ENCODE results near the gene SCG2. TPM values are rescaled to one million over a fixed set of nuclear protein-coding genes. Genes with fewer than 3 reads are reported as not detected.

Gene SCG2
- total and polyA plus RNA-seq, 4 donors = not detected

DNA sequence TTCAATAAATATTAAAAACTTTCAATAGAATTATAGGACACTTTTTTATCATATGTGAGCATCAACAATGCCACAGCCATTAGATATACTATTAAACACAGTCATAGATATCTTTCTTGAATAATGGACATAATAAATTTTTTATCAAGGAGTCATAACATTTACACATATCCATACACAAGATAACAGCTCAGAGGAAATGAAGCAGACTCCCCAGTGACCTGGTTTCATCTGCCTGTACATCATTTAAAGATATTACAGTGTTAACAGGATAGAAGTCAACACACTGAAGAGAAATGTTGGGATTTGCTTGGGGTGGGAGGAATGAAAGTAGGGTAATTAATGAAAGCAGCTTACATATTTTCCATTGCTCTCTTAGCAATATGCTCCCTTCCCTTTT lies 5.1 kb downstream of the SCG2 start:
- no peaks in the 10 kb centered on the region for H3K36me3 ChIP-seq (ENCODE audit: control insufficient read depth in 4 of 4, insufficient read depth in 3 of 4, low read depth in 1 of 4, low read length in 3 of 4)
- H3K4me1 ChIP-seq (ENCODE audit: control insufficient read depth in 4 of 4, insufficient read depth in 4 of 4, low read length in 3 of 4) = peaks cover 0 to under 1% (median 0%) of the 10 kb centered on the region in 4 donors
- H3K9me3 ChIP-seq (ENCODE audit: control insufficient read depth in 4 of 4, low read length in 3 of 4) = no peaks in the 10 kb centered on the region
- peaks cover 0 to 3% (median 1%) of the 10 kb centered on the region in 4 donors for H3K27me3 ChIP-seq (ENCODE audit: control insufficient read depth in 4 of 4, insufficient read depth in 4 of 4, low read length in 3 of 4)
- TF ChIP-seq EGR1 (IDR thresholded peaks at IDR 0.05; ENCODE audit: low read depth in 2 of 2) (no peak), GABPA (IDR thresholded peaks at IDR 0.05 in 1 of 2, conservative IDR thresholded peaks at IDR 0.05 in 1 of 2) (no peak), JUND (IDR thresholded peaks at IDR 0.05) (no peak), TAF1 (conservative IDR thresholded peaks at IDR 0.05) (no peak), YY1 (IDR thresholded peaks at IDR 0.05) (no peak), NR2F2 (IDR thresholded peaks at IDR 0.05) (no peak), HNF4A (conservative IDR thresholded peaks at IDR 0.05) (no peak), RAD21 (IDR thresholded peaks at IDR 0.05) (no peak)
- TF ChIP-seq, protein P1, sequence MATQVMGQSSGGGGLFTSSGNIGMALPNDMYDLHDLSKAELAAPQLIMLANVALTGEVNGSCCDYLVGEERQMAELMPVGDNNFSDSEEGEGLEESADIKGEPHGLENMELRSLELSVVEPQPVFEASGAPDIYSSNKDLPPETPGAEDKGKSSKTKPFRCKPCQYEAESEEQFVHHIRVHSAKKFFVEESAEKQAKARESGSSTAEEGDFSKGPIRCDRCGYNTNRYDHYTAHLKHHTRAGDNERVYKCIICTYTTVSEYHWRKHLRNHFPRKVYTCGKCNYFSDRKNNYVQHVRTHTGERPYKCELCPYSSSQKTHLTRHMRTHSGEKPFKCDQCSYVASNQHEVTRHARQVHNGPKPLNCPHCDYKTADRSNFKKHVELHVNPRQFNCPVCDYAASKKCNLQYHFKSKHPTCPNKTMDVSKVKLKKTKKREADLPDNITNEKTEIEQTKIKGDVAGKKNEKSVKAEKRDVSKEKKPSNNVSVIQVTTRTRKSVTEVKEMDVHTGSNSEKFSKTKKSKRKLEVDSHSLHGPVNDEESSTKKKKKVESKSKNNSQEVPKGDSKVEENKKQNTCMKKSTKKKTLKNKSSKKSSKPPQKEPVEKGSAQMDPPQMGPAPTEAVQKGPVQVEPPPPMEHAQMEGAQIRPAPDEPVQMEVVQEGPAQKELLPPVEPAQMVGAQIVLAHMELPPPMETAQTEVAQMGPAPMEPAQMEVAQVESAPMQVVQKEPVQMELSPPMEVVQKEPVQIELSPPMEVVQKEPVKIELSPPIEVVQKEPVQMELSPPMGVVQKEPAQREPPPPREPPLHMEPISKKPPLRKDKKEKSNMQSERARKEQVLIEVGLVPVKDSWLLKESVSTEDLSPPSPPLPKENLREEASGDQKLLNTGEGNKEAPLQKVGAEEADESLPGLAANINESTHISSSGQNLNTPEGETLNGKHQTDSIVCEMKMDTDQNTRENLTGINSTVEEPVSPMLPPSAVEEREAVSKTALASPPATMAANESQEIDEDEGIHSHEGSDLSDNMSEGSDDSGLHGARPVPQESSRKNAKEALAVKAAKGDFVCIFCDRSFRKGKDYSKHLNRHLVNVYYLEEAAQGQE (IDR thresholded peaks at IDR 0.05) = no peak
- TF ChIP-seq, protein P2, sequence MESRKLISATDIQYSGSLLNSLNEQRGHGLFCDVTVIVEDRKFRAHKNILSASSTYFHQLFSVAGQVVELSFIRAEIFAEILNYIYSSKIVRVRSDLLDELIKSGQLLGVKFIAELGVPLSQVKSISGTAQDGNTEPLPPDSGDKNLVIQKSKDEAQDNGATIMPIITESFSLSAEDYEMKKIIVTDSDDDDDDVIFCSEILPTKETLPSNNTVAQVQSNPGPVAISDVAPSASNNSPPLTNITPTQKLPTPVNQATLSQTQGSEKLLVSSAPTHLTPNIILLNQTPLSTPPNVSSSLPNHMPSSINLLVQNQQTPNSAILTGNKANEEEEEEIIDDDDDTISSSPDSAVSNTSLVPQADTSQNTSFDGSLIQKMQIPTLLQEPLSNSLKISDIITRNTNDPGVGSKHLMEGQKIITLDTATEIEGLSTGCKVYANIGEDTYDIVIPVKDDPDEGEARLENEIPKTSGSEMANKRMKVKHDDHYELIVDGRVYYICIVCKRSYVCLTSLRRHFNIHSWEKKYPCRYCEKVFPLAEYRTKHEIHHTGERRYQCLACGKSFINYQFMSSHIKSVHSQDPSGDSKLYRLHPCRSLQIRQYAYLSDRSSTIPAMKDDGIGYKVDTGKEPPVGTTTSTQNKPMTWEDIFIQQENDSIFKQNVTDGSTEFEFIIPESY (IDR thresholded peaks at IDR 0.05) = no peak
- TF ChIP-seq, protein P3, sequence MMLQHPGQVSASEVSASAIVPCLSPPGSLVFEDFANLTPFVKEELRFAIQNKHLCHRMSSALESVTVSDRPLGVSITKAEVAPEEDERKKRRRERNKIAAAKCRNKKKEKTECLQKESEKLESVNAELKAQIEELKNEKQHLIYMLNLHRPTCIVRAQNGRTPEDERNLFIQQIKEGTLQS (IDR thresholded peaks at IDR 0.05) = no peak
- TF ChIP-seq, protein P4, sequence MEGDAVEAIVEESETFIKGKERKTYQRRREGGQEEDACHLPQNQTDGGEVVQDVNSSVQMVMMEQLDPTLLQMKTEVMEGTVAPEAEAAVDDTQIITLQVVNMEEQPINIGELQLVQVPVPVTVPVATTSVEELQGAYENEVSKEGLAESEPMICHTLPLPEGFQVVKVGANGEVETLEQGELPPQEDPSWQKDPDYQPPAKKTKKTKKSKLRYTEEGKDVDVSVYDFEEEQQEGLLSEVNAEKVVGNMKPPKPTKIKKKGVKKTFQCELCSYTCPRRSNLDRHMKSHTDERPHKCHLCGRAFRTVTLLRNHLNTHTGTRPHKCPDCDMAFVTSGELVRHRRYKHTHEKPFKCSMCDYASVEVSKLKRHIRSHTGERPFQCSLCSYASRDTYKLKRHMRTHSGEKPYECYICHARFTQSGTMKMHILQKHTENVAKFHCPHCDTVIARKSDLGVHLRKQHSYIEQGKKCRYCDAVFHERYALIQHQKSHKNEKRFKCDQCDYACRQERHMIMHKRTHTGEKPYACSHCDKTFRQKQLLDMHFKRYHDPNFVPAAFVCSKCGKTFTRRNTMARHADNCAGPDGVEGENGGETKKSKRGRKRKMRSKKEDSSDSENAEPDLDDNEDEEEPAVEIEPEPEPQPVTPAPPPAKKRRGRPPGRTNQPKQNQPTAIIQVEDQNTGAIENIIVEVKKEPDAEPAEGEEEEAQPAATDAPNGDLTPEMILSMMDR (IDR thresholded peaks at IDR 0.05; ENCODE audit: low read depth, low read length, missing input control) = no peak
- no peak overlapping the region for H3K4me3 ChIP-seq (ENCODE audit: low read depth in 1 of 3, low read length in 3 of 3)
- H3K27ac ChIP-seq (ENCODE audit: low read depth in 1 of 2, low read length in 2 of 2) = no peak overlapping the region
- DNase-seq (ENCODE audit: low spot score) = no peak
- H3K9ac ChIP-seq (ENCODE audit: low read depth in 1 of 2, low read length in 2 of 2) = no peak overlapping the region

DNA sequence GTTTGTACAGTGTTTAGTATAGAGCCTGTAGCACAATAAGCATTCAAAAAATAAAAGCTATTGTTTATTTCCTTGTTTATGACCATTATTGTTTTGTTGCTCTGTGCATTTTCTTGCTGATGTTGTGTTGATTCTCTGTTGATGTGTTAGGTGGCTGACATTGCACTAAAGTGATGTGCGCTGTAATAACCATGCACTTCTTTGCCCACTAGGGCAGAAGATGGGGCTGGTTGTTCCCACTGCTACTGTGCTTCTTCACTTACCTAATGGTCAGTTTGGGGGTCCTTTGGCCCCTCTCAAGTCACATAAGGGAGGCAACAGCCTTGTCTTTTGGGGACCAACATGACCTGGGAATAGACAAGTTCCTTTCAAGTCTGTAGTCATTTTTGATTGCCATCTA lies 6.0 kb downstream of the SCG2 start:
- Histone ChIP-seq H3K4me1 (ENCODE audit: control insufficient read depth in 4 of 4, insufficient read depth in 4 of 4, low read length in 3 of 4) (no peaks in the 10 kb centered on the region), H3K36me3 (ENCODE audit: control insufficient read depth in 4 of 4, insufficient read depth in 3 of 4, low read depth in 1 of 4, low read length in 3 of 4) (no peaks in the 10 kb centered on the region), H3K9ac (ENCODE audit: low read depth in 1 of 2, low read length in 2 of 2) (no peak overlapping the region), H3K4me3 (ENCODE audit: low read depth in 1 of 3, low read length in 3 of 3) (no peak overlapping the region), H3K9me3 (ENCODE audit: control insufficient read depth in 4 of 4, low read length in 3 of 4) (no peaks in the 10 kb centered on the region), H3K27me3 (ENCODE audit: control insufficient read depth in 4 of 4, insufficient read depth in 4 of 4, low read length in 3 of 4) (peaks cover 0 to 3% (median 1%) of the 10 kb centered on the region in 4 donors), H3K27ac (ENCODE audit: low read depth in 1 of 2, low read length in 2 of 2) (no peak overlapping the region)
- TF ChIP-seq HNF4A (conservative IDR thresholded peaks at IDR 0.05) = no peak
- TF ChIP-seq, protein P5, sequence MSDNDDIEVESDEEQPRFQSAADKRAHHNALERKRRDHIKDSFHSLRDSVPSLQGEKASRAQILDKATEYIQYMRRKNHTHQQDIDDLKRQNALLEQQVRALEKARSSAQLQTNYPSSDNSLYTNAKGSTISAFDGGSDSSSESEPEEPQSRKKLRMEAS (IDR thresholded peaks at IDR 0.05) = no peak
- TF ChIP-seq NR2F2 (IDR thresholded peaks at IDR 0.05) = no peak
- TF ChIP-seq RXRA (IDR thresholded peaks at IDR 0.05) = no peak
- TF ChIP-seq SP1 (IDR thresholded peaks at IDR 0.05) = no peak
- no peak for TF ChIP-seq FOXA1 (IDR thresholded peaks at IDR 0.05)
- no peak for TF ChIP-seq YY1 (IDR thresholded peaks at IDR 0.05)
- TF ChIP-seq JUND (IDR thresholded peaks at IDR 0.05) = no peak
- TF ChIP-seq, protein P3 (IDR thresholded peaks at IDR 0.05) = no peak
- no peak for TF ChIP-seq FOXA2 (IDR thresholded peaks at IDR 0.05)
- TF ChIP-seq, protein P1 (IDR thresholded peaks at IDR 0.05) = no peak
- no peak for TF ChIP-seq EGR1 (IDR thresholded peaks at IDR 0.05; ENCODE audit: low read depth in 2 of 2)
- no peak for TF ChIP-seq TAF1 (conservative IDR thresholded peaks at IDR 0.05)
- TF ChIP-seq HNF4G (IDR thresholded peaks at IDR 0.05) = no peak
- TF ChIP-seq GABPA (IDR thresholded peaks at IDR 0.05 in 1 of 2, conservative IDR thresholded peaks at IDR 0.05 in 1 of 2) = no peak
- TF ChIP-seq RAD21 (IDR thresholded peaks at IDR 0.05) = no peak
- no peak for DNase-seq (ENCODE audit: low spot score)
- 88% methylated on average over 1 of the region's 1 CpG for WGBS

Data from liver (tissue), 9 donors.